ENCODE results near the gene ITGB7. TPM values are rescaled to one million over a fixed set of nuclear protein-coding genes. Genes with fewer than 3 reads are reported as not detected.
"Not testable (repeated sequence)": the region's sequence is repeated elsewhere in the genome, so short reads cannot be mapped to it uniquely, and the experiment has no call there.

ITGB7 gene
- total RNA-seq, 1 experiment from 2014 or later: 0.90 TPM

- no peak for TF ChIP-seq SMAD3 (CRISPR knock-in tag; IDR thresholded peaks at IDR 0.05; ENCODE audit: borderline replicate concordance)
Observed at GRCh38 chr12:53169644-53170043, 37.4 kb downstream of the ITGB7 start (continued).

- no peaks in the 10 kb centered on the region for H3K36me3 Mint-ChIP-seq
- no peaks in the 10 kb centered on the region for H3K9me3 Mint-ChIP-seq
- no peak for DNase-seq (ENCODE audit: low spot score)
- no peak overlapping the region for H3K27ac Mint-ChIP-seq
- no peak for ATAC-seq
- no peak overlapping the region for H3K4me3 Mint-ChIP-seq
- peaks cover 85% of the 10 kb centered on the region for H3K27me3 Mint-ChIP-seq (ENCODE audit: low read depth)
- 0 out of 2 replicates have a peak, but pooled peaks cover 5% of the 10 kb centered on the region for H3K4me1 Mint-ChIP-seq
- ChIA-PET POLR2A (no interaction called here), CTCF (interaction anchor here (1.4 kb wide), 1 partner anchor 31 kb away, joined by 4 read pairs; no protein-coding TSS in a partner anchor)
- no peak for TF ChIP-seq ETV6 (CRISPR knock-in tag; IDR thresholded peaks at IDR 0.05)
- TF ChIP-seq, protein P1, sequence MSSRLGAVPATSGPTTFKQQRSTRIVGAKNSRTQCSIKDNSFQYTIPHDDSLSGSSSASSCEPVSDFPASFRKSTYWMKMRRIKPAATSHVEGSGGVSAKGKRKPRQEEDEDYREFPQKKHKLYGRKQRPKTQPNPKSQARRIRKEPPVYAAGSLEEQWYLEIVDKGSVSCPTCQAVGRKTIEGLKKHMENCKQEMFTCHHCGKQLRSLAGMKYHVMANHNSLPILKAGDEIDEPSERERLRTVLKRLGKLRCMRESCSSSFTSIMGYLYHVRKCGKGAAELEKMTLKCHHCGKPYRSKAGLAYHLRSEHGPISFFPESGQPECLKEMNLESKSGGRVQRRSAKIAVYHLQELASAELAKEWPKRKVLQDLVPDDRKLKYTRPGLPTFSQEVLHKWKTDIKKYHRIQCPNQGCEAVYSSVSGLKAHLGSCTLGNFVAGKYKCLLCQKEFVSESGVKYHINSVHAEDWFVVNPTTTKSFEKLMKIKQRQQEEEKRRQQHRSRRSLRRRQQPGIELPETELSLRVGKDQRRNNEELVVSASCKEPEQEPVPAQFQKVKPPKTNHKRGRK (CRISPR knock-in tag; IDR thresholded peaks at IDR 0.05; ENCODE audit: borderline replicate concordance): no peak
- no peak for TF ChIP-seq GABPB1 (CRISPR knock-in tag; IDR thresholded peaks at IDR 0.05)
- TF ChIP-seq MXD4 (CRISPR knock-in tag; IDR thresholded peaks at IDR 0.05; ENCODE audit: borderline replicate concordance): no peak
- TF ChIP-seq RELA (CRISPR knock-in tag; IDR thresholded peaks at IDR 0.05; ENCODE audit: borderline replicate concordance): no peak
- TF ChIP-seq, protein P2, sequence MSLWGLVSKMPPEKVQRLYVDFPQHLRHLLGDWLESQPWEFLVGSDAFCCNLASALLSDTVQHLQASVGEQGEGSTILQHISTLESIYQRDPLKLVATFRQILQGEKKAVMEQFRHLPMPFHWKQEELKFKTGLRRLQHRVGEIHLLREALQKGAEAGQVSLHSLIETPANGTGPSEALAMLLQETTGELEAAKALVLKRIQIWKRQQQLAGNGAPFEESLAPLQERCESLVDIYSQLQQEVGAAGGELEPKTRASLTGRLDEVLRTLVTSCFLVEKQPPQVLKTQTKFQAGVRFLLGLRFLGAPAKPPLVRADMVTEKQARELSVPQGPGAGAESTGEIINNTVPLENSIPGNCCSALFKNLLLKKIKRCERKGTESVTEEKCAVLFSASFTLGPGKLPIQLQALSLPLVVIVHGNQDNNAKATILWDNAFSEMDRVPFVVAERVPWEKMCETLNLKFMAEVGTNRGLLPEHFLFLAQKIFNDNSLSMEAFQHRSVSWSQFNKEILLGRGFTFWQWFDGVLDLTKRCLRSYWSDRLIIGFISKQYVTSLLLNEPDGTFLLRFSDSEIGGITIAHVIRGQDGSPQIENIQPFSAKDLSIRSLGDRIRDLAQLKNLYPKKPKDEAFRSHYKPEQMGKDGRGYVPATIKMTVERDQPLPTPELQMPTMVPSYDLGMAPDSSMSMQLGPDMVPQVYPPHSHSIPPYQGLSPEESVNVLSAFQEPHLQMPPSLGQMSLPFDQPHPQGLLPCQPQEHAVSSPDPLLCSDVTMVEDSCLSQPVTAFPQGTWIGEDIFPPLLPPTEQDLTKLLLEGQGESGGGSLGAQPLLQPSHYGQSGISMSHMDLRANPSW (CRISPR knock-in tag; conservative IDR thresholded peaks at IDR 0.05; ENCODE audit: low read depth): no peak
- TF ChIP-seq, protein P3, sequence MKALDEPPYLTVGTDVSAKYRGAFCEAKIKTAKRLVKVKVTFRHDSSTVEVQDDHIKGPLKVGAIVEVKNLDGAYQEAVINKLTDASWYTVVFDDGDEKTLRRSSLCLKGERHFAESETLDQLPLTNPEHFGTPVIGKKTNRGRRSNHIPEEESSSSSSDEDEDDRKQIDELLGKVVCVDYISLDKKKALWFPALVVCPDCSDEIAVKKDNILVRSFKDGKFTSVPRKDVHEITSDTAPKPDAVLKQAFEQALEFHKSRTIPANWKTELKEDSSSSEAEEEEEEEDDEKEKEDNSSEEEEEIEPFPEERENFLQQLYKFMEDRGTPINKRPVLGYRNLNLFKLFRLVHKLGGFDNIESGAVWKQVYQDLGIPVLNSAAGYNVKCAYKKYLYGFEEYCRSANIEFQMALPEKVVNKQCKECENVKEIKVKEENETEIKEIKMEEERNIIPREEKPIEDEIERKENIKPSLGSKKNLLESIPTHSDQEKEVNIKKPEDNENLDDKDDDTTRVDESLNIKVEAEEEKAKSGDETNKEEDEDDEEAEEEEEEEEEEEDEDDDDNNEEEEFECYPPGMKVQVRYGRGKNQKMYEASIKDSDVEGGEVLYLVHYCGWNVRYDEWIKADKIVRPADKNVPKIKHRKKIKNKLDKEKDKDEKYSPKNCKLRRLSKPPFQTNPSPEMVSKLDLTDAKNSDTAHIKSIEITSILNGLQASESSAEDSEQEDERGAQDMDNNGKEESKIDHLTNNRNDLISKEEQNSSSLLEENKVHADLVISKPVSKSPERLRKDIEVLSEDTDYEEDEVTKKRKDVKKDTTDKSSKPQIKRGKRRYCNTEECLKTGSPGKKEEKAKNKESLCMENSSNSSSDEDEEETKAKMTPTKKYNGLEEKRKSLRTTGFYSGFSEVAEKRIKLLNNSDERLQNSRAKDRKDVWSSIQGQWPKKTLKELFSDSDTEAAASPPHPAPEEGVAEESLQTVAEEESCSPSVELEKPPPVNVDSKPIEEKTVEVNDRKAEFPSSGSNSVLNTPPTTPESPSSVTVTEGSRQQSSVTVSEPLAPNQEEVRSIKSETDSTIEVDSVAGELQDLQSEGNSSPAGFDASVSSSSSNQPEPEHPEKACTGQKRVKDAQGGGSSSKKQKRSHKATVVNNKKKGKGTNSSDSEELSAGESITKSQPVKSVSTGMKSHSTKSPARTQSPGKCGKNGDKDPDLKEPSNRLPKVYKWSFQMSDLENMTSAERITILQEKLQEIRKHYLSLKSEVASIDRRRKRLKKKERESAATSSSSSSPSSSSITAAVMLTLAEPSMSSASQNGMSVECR (CRISPR knock-in tag; IDR thresholded peaks at IDR 0.05; ENCODE audit: borderline replicate concordance): no peak
- no peak for TF ChIP-seq NFE2L1 (CRISPR knock-in tag; IDR thresholded peaks at IDR 0.05)
Observed at GRCh38 chr12:53166837-53167236, 40.2 kb downstream of the ITGB7 start.

DNA sequence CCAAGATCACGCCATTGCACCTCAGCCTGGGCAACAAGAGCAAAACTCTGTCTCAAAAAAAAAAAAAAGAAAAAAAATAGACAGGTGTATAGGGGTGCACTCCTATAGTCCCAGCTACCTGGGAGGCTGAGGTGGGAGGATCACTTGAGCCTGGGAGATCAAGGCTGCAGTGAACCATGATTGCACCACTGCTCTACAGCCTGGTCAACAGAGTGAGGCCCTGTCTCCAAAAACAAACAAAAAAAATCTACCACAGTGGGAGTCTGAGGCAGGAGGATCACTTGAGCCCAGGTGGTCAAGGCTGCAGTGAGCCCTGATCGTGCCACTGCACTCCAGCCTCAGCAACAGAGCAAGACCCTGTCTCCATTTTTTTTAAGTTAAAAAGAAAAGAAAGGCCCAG is 44.0 kb downstream of the ITGB7 start:
- H3K4me1 Mint-ChIP-seq; H3K27ac Mint-ChIP-seq; POLR2A ChIA-PET; H3K9me3 Mint-ChIP-seq; DNase-seq (ENCODE audit: low spot score); H3K4me3 Mint-ChIP-seq; ATAC-seq; H3K36me3 Mint-ChIP-seq: not testable (repeated sequence)
- H3K27me3 Mint-ChIP-seq (ENCODE audit: low read depth): peaks cover 90% of the 10 kb centered on the region
- CTCF ChIA-PET: interaction anchor here (0.7 kb wide), 1 partner anchor 242 kb away, joined by 3 read pairs; no protein-coding TSS in a partner anchor

- ATAC-seq (no peak), DNase-seq (ENCODE audit: low spot score) (no peak)
- peaks cover 73% of the 10 kb centered on the region for H3K27me3 Mint-ChIP-seq (ENCODE audit: low read depth)
- H3K9me3 Mint-ChIP-seq: no peaks in the 10 kb centered on the region
- H3K4me3 Mint-ChIP-seq: no peak overlapping the region
- ChIA-PET CTCF (interaction anchor here (0.5 to 5.7 kb wide), 17 partner anchors 11 to 496 kb away, joined by 3 to 106 read pairs (median 28); partner anchors contain the start of genes AAAS, CSAD, ESPL1 and IGFBP6), POLR2A (no interaction called here)
- no peak for TF ChIP-seq CBFB (CRISPR knock-in tag; IDR thresholded peaks at IDR 0.05; ENCODE audit: low read depth)
- TF ChIP-seq ZNF219 (CRISPR knock-in tag; IDR thresholded peaks at IDR 0.05; ENCODE audit: borderline replicate concordance): no peak
- TF ChIP-seq, protein P4, sequence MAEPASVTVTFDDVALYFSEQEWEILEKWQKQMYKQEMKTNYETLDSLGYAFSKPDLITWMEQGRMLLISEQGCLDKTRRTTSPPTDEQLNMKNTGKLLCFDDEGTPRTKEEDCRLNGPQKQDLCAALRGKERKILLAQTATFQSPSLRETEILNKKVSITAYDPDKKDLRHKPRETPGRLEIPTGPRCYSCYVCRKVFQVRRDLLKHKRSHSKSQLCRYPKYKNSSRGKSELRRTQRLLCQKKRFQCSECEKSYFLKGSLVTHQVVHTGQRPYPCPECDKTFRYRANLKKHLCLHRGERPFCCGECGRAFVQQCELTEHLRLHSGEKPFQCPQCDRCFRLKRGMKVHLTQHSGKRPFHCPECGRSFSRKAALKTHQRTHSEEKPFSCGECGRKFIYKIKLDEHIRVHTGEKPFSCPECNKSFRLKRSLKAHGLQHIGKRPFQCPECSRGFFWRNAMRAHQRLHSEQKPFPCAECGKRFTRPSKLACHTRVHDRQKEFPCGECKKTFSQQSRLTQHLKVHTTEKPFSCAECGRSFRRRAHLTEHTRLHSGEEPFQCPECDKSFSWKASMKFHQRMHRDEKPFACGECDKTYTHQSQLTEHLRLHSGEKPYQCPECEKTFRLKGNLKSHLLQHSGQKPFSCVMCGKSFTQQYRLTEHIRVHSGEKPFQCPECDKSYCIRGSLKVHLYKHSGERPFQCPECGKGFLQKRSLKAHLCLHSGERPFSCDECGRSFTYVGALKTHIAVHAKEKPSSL (CRISPR knock-in tag; conservative IDR thresholded peaks at IDR 0.05): no peak
- TF ChIP-seq, protein P1 (CRISPR knock-in tag; IDR thresholded peaks at IDR 0.05; ENCODE audit: borderline replicate concordance): no peak
- no peak for TF ChIP-seq ZNF416 (CRISPR knock-in tag; IDR thresholded peaks at IDR 0.05)
- peaks cover 5% of the 10 kb centered on the region for H3K4me1 Mint-ChIP-seq
- H3K27ac Mint-ChIP-seq: no peak overlapping the region
- H3K36me3 Mint-ChIP-seq: no peaks in the 10 kb centered on the region
Observed at GRCh38 chr12:53161119-53161911, 45.7 kb downstream of the ITGB7 start.

Measured in WTC11 (cell line).